Stimulated activated CD8-positive, alpha-beta memory T cell treated with anti-CD3 and anti-CD28 coated beads, Interleukin-12 subunit alpha, Interleukin-12 subunit beta, amount 100 ng/mL, for 24 hours (primary cell): ENCODE data around the gene CCDC24.

ENCODE experiments used
- DNase-seq: peaks from one replicate; pipeline ENCODE4 v3.0.0-alpha.2; 2020; ENCODE audit errors: extremely low read depth

The CCDC24 gene

DNA sequence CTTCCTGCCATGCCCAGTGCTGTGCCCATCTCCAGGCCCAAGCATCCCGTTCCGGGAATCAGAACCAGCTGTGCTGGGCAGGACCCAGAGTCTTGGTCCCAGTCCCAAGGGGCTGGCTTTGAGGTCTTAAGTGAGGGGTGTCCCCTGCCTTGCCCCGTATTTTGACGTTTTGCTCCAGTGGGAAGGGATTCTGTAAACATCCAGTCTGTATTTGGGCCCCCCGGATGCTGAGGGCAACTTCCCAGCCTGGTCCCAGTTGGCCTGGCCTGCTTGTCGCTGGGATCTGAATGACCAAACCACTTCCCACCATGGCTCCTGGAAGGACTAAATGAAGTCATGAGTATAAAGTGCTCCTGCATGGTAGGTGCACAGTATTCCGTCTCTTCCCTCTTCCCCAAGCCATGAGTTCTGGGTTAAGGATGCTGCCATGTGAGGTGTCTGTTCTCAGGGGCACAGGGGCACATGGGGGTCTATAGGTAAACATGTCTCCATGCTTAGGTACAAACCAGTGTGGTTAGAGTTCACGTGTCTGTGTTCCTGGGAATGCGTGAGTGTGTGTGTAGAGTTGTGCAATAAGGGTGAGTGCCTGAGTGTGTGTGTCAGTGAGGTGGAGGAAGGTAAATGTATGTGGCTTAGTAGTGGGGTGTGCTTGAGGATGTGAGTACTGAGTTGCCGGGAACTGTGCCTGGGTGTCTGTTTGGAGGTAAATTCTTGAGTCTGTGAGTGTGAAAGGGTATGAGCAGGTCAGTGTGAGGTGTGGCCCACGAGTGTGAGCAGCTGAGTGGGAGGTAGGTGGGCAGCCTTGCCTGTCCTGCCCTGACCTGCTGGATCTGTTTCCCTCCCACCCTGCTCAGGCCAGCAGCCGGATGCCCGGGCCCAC is 10.9 kb upstream of the CCDC24 start:
- no peak for DNase-seq

DNA sequence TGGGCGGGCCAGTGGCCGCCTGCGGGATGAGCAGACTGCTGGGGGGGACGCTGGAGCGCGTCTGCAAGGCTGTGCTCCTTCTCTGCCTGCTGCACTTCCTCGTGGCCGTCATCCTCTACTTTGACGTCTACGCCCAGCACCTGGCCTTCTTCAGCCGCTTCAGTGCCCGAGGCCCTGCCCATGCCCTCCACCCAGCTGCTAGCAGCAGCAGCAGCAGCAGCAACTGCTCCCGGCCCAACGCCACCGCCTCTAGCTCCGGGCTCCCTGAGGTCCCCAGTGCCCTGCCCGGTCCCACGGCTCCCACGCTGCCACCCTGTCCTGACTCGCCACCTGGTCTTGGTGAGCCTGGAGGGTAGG is 10.3 kb upstream of the CCDC24 start:
- DNase-seq: no peak

DNA sequence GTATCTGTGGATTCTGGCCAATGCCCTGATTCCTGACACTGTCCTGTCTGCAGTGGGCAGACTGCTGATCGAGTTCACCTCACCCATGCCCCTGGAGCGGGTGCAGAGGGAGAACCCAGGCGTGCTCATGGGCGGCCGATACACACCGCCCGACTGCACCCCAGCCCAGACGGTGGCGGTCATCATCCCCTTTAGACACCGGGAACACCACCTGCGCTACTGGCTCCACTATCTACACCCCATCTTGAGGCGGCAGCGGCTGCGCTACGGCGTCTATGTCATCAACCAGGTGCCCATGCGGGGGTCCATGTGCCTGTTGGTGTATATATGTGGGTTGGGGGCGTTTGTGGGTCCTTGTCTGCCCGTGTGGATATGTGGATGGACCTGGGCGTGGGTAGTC is 9.8 kb upstream of the CCDC24 start:
- DNase-seq: no peak

DNA sequence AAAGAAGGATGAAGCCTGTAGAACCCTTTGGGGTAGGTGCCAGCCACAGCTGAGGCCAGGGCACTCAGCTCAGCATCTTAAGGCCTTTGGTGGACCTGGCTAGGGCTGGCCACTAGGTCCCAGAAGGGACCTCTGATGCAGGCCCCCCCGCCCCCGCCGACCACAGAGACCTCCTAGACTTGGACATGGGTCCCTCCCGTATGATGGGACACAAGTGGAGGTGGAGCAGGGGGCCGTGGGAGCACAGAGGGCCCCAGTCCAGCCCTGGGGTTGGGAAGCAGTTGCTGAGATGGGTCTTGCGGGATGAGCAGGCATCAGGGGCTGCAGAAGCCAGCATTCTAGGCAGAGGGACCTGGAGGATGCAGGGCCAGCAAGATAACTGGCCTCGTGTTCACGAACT is 9.2 kb upstream of the CCDC24 start:
- no peak for DNase-seq

DNA sequence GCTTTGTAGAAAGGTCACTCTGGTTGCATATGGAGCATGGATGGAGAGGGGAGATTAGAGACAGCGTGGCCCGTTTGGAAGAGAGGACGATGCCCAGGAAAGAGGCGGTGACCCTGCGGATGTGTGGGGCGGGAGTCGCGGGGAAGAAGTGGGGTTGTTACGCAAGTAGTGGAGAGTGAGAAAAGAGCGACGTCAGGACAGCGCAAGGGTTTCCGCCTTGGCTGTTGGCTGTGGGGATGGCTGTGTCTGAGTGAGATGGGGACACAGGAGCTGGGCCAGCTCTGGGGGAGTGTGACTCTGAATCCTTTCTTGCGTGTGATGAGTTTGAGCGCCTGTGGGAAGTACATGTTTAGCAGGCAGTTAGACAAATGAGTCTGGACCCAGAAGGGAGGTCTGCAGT is 8.6 kb upstream of the CCDC24 start:
- DNase-seq: no peak

DNA sequence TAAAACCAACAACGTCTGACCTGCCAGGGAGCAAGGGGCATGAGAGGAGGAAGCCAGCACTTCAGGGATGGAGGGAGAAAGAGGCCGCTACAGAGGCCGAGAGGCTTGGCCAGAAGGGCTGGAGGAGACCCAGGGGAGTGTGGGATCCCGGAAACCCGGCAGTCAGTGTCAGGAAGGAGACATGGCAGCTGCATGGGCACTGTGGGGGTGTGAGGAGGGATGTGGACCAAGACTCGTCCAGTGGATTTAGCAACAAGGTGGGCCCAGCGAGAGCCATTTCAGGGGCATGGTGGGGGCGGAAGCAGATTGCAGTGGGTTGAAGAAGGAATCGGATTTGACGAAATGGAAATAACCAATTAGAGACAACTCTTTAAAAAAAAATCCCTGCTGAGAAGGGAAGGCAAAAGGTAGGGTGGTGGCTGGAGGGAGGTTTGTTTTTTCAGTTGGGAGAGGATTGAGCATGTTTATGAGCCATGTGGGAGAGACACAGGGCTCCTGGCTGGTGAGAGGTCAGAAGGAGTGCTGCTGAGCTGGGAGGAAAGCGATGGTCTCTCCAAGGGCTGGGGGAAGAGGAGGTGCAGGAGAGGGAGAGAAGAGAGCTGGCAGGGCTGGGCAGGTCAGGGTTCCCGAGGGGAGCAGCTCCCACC is 8.0 kb upstream of the CCDC24 start:
- DNase-seq: no peak

DNA sequence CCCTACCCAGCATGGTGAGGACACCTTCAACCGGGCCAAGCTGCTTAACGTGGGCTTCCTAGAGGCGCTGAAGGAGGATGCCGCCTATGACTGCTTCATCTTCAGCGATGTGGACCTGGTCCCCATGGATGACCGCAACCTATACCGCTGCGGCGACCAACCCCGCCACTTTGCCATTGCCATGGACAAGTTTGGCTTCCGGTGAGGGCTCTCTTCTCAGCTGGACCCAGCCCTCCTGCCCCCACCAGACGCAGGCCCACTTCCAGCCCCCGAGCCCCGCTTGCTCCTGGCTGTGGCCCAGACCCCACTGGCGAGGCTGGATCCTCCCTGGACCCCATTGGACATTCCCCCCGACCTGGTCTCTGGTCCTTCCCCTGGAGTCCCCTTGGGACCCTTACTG is 6.5 kb upstream of the CCDC24 start:
- no peak for DNase-seq

DNA sequence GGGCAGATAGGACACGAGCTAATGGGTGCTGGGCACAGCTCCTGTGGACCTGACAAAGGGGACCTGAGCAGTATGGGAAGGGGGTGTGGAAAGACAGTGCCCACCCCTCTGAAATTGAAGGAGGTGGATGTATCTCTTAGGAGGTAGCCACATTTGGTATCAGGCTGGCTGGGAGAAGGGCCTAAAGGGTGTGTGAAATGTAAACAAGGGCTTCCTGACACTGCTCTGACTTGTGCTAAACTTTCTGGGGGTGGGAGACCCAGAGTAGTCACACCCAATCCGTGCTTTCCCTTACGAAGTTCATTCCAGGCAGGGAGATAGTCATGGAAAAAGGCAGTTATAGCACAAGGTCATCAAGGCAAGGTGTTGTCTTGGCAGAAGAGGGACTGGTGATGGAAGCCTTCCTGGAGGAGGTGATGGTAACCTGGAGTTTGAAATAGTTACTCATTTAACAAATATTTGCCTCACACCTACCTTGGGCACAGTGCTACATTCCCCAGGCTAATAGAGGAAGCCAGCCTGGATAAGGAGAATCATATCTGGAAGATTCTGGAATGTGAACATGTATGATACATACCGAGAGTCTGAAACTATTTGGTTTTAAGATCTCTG is 5.3 kb upstream of the CCDC24 start:
- DNase-seq: no peak

DNA sequence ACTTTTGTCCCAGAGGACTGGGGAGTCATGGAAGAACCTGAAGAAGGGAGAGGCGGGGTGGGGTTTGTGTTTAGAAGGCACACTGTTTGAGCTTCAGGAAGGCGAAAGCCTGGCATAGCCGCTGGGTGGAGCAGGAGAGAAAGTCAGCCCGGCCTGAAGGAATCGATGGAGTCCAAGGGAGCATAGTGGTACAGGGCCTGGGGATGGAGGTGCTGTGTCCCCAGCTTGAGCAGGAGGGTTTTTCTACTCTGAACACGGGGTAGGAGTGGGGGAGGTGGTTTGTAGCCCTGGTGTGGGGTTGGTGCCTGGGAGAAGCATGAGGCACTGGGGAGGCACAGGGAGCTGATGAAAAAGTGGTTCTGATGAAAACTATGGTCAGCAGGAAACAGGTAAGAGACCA is 4.7 kb upstream of the CCDC24 start:
- DNase-seq: no peak

DNA sequence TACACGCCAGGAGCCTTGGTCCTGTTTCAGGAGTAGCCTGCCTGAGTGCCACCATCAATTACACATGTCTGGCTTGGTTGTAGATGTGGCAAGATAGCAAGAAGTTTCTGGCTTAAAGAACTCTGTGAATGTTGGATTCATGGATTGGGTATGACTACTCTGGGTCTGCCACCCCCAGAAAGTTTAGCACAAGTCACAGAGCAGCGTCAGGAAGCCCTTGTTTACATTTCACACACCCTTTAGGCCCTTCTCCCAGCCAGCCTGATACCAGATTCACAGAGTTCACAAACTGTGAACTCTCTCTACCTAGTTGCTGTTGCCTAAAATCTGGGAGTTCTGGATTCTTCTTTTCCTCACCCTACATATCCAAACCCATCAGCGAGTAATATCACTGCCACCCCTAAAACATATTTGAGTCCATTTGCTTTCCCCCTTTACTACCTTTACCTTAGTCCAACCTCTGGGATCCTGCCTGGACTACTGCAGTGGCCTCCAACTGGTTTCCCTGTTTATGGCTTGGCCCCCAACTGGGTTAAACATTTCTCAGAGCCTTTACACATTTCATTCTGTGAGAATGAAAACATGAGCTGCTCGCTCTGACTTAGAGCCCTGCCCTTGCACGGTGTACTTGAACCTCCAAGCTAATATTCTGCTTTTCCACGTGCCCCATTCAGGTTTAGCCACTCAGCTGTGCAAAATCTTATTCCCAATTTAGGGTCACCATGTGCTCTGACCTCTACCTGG is 4.1 kb upstream of the CCDC24 start:
- DNase-seq: no peak

DNA sequence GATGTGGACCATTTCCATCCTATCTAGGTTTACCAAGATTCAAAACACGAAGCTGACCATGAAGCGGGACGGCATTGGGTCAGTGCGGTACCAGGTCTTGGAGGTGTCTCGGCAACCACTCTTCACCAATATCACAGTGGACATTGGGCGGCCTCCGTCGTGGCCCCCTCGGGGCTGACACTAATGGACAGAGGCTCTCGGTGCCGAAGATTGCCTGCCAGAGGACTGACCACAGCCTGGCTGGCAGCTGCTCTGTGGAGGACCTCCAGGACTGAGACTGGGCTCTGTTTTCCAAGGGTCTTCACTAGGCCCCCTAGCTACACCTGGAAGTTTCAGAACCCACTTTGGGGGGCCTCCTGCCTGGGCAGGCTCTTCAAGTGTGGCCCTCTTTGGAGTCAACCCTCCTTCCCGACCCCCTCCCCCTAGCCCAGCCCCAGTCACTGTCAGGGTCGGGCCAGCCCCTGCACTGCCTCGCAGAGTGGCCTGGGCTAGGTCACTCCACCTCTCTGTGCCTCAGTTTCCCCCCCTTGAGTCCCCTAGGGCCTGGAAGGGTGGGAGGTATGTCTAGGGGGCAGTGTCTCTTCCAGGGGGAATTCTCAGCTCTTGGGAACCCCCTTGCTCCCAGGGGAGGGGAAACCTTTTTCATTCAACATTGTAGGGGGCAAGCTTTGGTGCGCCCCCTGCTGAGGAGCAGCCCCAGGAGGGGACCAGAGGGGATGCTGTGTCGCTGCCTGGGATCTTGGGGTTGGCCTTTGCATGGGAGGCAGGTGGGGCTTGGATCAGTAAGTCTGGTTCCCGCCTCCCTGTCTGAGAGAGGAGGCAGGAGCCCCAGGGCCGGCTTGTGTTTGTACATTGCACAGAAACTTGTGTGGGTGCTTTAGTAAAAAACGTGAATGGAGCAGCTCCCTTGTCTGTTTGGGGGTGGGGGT is 864 bp upstream of the CCDC24 start:
- DNase-seq: no peak

DNA sequence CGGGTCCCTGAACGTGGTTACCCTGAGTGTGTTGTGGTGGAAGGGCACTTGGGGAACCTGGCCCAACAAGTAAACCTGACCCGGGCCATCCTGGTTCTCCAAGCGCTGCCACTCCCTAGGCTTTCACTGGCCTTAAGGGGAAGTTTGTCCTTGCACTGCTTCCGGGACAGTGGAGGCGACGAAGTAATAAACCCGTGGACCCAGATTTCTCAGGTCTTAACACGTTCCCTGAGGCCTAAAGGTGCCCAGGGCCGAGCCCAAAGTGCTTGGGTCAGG is 261 bp upstream of the CCDC24 start:
- no peak for DNase-seq

DNA sequence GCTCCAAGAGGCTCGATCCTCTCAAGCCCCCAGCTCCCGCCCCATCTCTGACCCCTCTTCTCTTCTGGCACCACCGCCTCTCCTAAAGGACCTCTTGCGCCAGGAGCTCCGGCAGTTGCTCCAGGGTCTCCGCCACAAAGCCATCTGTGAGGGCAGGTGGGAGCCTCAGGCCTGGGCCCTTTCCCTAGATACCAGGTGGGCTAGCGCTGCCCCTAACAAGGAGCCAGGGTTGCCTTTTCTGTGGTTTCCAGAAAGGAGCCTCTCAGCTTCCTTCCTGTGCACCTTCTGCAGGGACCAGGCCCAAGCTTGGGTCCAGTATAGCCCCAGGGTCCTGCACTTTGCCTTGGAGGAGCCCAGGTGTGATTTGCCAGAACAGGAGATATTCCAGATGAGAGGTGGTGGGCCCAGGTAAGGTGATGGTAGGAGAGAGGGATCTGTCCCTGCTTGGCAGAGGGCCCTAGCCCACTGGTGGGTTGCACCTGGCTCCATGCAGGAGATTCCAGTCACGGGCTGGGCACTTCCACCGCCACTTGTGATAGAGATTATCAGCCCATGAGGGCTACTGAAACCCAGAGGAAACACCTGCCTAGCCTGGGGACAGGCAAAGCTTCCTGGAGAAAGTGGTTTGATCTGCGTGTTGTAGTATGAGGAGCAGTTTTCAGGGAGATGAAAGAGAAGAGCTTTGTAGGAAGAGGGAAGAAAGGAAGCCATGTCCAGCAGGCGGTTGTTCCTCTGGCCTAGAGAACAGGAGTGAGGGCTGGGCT is 1.0 kb downstream of the CCDC24 start:
- no peak for DNase-seq

DNA sequence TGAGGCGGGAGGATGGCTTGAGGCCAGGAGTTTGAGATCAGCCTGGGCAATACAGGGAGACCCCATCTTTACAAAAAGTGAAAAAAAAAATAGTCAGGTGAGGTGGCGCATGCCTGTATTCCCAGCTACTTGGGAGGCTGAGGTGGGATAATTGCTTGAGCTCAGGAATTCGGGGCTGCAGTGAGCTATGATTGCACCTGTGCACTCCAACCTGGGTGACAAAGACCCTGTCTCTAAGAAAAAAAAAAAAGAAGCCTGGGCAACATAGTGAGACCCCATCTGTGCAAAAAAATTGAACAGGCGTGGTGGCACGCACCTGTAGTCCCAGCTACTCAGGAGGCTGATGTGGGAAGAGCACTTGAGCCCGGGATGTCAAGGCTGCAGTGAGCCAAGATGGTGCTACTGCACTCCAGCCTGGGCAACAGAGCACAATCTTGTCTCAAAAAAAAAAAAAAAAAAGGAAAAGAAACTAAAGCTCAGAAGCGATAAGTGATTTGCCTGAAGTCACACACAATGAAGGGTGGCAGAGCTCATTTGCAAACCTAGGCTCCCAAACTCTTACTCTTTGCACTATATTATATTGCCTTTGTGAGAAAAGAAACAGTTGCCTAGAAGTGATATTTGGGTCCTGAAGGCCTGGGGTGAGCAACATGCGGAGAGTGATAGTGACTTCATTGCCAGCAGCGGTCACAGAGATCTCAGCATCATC is 2.0 kb downstream of the CCDC24 start:
- DNase-seq: no peak

DNA sequence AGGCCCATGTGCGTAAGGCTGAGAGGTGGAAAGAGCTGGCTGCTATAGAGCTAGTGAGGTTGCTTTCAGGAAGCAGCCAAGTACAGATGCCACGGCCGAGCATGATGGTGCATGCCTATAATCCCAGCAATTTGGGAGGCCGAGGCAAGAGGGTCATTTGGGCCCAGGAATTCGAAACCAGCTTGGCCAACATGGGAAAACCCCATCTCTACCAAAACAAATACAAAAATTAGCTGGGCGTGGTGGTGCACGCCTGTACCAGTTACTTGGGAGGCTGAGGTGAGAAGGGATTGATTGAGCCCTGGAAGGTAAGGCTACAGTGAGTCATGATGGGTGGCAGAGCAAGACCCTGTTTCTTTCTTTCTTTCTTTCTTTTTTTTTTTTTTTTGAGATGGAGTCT is 2.7 kb downstream of the CCDC24 start:
- no peak for DNase-seq

DNA sequence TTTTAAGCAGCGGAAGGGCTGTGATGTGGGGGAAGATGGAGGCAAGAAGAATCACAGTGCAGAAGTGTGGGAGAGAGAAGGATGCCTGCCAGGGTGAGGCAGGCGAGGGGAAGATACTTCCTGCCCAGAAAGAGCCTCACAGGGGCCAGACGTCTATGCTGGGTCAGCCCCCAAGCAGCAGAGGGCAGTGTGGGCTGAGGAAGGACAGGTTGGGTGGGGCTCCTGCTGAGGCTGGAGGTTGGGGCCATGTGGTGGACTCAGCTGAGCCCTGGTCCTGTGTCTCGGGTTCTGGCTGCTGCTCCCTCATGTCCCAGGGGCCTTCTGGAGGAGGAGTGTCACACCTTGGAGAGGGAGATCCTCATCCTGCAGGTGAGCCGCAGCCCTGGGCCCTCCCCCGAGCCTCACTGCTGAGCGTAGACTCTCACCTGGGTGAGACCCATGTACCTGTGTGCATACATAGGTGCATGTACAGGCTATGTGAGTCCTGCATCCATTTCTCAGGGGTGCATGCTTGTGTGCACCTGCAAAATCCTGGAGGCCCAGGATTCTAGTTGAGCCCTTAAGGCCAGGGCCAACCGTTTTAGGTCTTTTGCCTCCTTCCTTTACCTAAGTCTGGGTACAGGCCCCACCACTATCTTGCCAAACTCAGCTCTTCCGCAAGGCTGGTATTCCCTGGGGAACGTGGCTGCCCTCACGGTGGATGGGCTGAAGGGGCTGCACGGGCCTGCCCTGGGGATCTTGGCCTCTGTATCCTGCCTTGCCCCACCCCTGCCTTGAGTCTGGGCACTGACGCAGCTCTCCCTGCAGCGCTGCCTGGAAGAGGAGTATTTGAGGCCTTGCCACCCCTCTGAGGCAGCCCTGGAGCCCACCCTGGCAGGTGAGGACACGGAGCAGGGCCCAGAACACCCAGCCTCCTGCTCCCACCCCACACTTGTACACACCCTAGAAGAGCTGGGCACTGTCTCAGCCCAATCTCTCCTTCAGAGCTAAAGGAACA is 3.7 kb downstream of the CCDC24 start:
- no peak for DNase-seq

DNA sequence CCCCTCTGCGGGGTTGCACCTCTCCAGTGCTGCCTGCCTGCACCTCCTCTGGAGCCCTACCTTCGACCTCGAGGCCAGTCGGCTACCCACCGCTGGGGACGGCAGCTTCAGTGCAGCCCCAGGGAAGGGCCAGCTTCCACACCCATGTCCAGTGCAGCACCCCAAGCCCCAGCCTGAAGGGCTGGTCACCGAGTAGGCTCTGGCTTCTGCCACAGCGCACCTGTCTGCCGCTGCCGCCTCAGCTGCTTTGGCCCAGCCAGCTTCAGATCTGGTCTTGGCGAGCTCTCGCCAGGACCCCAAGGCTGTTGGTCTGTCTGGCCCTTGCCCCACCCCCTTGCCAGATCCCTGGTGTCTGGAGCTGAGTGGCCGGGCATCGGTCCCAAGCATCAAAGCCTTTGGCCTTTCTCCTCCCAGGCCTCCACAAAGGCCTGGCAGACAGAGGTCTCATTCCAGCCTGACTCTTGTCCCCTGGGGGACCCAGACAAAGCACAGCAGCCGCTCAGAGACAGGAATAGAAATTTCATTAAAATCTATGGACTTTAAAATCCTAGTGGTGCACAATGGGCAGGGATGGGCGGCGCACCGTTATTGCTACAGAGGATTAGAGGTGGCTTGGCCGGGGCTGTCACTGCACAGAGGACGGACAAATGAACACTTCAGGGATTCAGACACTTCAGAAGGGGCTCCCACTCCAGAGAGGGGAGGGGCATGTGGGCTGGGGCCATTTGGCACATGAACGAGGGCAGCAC is 4.8 kb downstream of the CCDC24 start:
- no peak for DNase-seq

DNA sequence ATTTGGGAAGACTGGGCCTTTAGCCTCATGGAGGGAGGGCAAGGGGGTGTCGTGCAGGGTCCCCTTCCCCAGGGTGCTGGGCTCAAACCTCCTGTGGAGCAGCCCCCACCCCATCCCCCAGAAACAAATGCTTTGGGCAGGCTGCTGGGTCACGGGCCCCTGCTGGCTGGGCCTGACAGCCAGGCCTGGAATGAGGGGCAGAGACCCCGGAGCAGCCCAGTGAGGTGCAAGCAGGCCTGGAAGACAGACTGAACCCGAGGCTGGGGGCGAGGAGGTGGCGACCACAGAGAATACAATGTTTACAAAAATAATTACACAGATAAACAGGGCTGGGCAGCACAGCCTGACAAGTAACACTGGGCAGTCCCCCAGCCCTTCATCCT is 5.3 kb downstream of the CCDC24 start:
- DNase-seq: no peak
